ENCODE results near the gene NDST3. TPM values are rescaled to one million over a fixed set of nuclear protein-coding genes. Genes with fewer than 3 reads are reported as not detected.

Gene NDST3
- polyA plus RNA-seq, 2 donors = 0.02 TPM

- Histone ChIP-seq H3K4me1 (ENCODE audit: control insufficient read depth in 2 of 2, insufficient read depth in 2 of 2, low read length in 1 of 2) (no peaks in the 10 kb centered on the region), H3K27me3 (ENCODE audit: control insufficient read depth in 1 of 2, insufficient read depth in 2 of 2, low read length in 2 of 2) (no peaks in the 10 kb centered on the region), H3K36me3 (ENCODE audit: control insufficient read depth in 2 of 2, insufficient read depth in 2 of 2, low read length in 1 of 2) (no peaks in the 10 kb centered on the region), H3K9me3 (ENCODE audit: control insufficient read depth in 2 of 2, insufficient read depth in 1 of 2, low read depth in 1 of 2, low read length in 1 of 2) (no peaks in the 10 kb centered on the region), H3K27ac (ENCODE audit: low read depth in 2 of 2, low read length in 1 of 2) (no peak overlapping the region), H3K4me3 (ENCODE audit: low read depth in 1 of 2, low read length in 2 of 2) (no peak overlapping the region)
- 56% methylated on average over 2 of the region's 2 CpGs for WGBS, 2 donors
Observed at GRCh38 chr4:118158763-118159375, 124.6 kb downstream of the NDST3 start.

- H3K4me1 ChIP-seq (ENCODE audit: control insufficient read depth in 2 of 2, insufficient read depth in 2 of 2, low read length in 1 of 2) = no peaks in the 10 kb centered on the region
- H3K36me3 ChIP-seq (ENCODE audit: control insufficient read depth in 2 of 2, insufficient read depth in 2 of 2, low read length in 1 of 2) = no peaks in the 10 kb centered on the region
- H3K27ac ChIP-seq (ENCODE audit: low read depth in 2 of 2, low read length in 1 of 2) = no peak overlapping the region
- H3K9me3 ChIP-seq (ENCODE audit: control insufficient read depth in 2 of 2, insufficient read depth in 1 of 2, low read depth in 1 of 2, low read length in 1 of 2) = no peaks in the 10 kb centered on the region
- WGBS, 2 donors = 94 to 99% methylated on average over 1 of the region's 1 CpG
- H3K27me3 ChIP-seq (ENCODE audit: control insufficient read depth in 1 of 2, insufficient read depth in 2 of 2, low read length in 2 of 2) = no peaks in the 10 kb centered on the region
- no peak overlapping the region for H3K4me3 ChIP-seq (ENCODE audit: low read depth in 1 of 2, low read length in 2 of 2)
Observed at GRCh38 chr4:118167306-118167705, 133.0 kb downstream of the NDST3 start.

GRCh38 chr4:118171381-118171780 lies 137.1 kb downstream of the NDST3 start:
- Histone ChIP-seq H3K27me3 (ENCODE audit: control insufficient read depth in 1 of 2, insufficient read depth in 2 of 2, low read length in 2 of 2) (no peaks in the 10 kb centered on the region), H3K4me1 (ENCODE audit: control insufficient read depth in 2 of 2, insufficient read depth in 2 of 2, low read length in 1 of 2) (no peaks in the 10 kb centered on the region), H3K27ac (ENCODE audit: low read depth in 2 of 2, low read length in 1 of 2) (no peak overlapping the region), H3K4me3 (ENCODE audit: low read depth in 1 of 2, low read length in 2 of 2) (no peak overlapping the region), H3K9me3 (ENCODE audit: control insufficient read depth in 2 of 2, insufficient read depth in 1 of 2, low read depth in 1 of 2, low read length in 1 of 2) (no peaks in the 10 kb centered on the region), H3K36me3 (ENCODE audit: control insufficient read depth in 2 of 2, insufficient read depth in 2 of 2, low read length in 1 of 2) (no peaks in the 10 kb centered on the region)
- 77 to 85% methylated on average over 4 of the region's 4 CpGs for WGBS, 2 donors

- Histone ChIP-seq H3K9me3 (ENCODE audit: control insufficient read depth in 2 of 2, insufficient read depth in 1 of 2, low read depth in 1 of 2, low read length in 1 of 2) (no peaks in the 10 kb centered on the region), H3K36me3 (ENCODE audit: control insufficient read depth in 2 of 2, insufficient read depth in 2 of 2, low read length in 1 of 2) (no peaks in the 10 kb centered on the region), H3K27me3 (ENCODE audit: control insufficient read depth in 1 of 2, insufficient read depth in 2 of 2, low read length in 2 of 2) (no peaks in the 10 kb centered on the region), H3K27ac (ENCODE audit: low read depth in 2 of 2, low read length in 1 of 2) (no peak overlapping the region), H3K4me1 (ENCODE audit: control insufficient read depth in 2 of 2, insufficient read depth in 2 of 2, low read length in 1 of 2) (no peaks in the 10 kb centered on the region), H3K4me3 (ENCODE audit: low read depth in 1 of 2, low read length in 2 of 2) (no peak overlapping the region)
Observed at GRCh38 chr4:118173126-118173525, 138.8 kb downstream of the NDST3 start.

GRCh38 chr4:118173956-118174725 lies 139.9 kb downstream of the NDST3 start:
- Histone ChIP-seq H3K27ac (ENCODE audit: low read depth in 2 of 2, low read length in 1 of 2) (no peak overlapping the region), H3K36me3 (ENCODE audit: control insufficient read depth in 2 of 2, insufficient read depth in 2 of 2, low read length in 1 of 2) (no peaks in the 10 kb centered on the region), H3K27me3 (ENCODE audit: control insufficient read depth in 1 of 2, insufficient read depth in 2 of 2, low read length in 2 of 2) (no peaks in the 10 kb centered on the region), H3K4me3 (ENCODE audit: low read depth in 1 of 2, low read length in 2 of 2) (no peak overlapping the region), H3K4me1 (ENCODE audit: control insufficient read depth in 2 of 2, insufficient read depth in 2 of 2, low read length in 1 of 2) (no peaks in the 10 kb centered on the region), H3K9me3 (ENCODE audit: control insufficient read depth in 2 of 2, insufficient read depth in 1 of 2, low read depth in 1 of 2, low read length in 1 of 2) (no peaks in the 10 kb centered on the region)
- 42 to 47% methylated on average over 4 of the region's 4 CpGs for WGBS, 2 donors

GRCh38 chr4:118175506-118175905 lies 141.2 kb downstream of the NDST3 start:
- Histone ChIP-seq H3K27ac (ENCODE audit: low read depth in 2 of 2, low read length in 1 of 2) (no peak overlapping the region), H3K4me3 (ENCODE audit: low read depth in 1 of 2, low read length in 2 of 2) (no peak overlapping the region), H3K4me1 (ENCODE audit: control insufficient read depth in 2 of 2, insufficient read depth in 2 of 2, low read length in 1 of 2) (no peaks in the 10 kb centered on the region), H3K27me3 (ENCODE audit: control insufficient read depth in 1 of 2, insufficient read depth in 2 of 2, low read length in 2 of 2) (no peaks in the 10 kb centered on the region), H3K9me3 (ENCODE audit: control insufficient read depth in 2 of 2, insufficient read depth in 1 of 2, low read depth in 1 of 2, low read length in 1 of 2) (no peaks in the 10 kb centered on the region), H3K36me3 (ENCODE audit: control insufficient read depth in 2 of 2, insufficient read depth in 2 of 2, low read length in 1 of 2) (no peaks in the 10 kb centered on the region)
- WGBS, 2 donors = 58 to 68% methylated on average over 4 of the region's 4 CpGs

GRCh38 chr4:118177126-118177525 lies 142.8 kb downstream of the NDST3 start:
- Histone ChIP-seq H3K9me3 (ENCODE audit: control insufficient read depth in 2 of 2, insufficient read depth in 1 of 2, low read depth in 1 of 2, low read length in 1 of 2) (no peaks in the 10 kb centered on the region), H3K27me3 (ENCODE audit: control insufficient read depth in 1 of 2, insufficient read depth in 2 of 2, low read length in 2 of 2) (no peaks in the 10 kb centered on the region), H3K27ac (ENCODE audit: low read depth in 2 of 2, low read length in 1 of 2) (no peak overlapping the region), H3K4me3 (ENCODE audit: low read depth in 1 of 2, low read length in 2 of 2) (no peak overlapping the region), H3K4me1 (ENCODE audit: control insufficient read depth in 2 of 2, insufficient read depth in 2 of 2, low read length in 1 of 2) (no peaks in the 10 kb centered on the region), H3K36me3 (ENCODE audit: control insufficient read depth in 2 of 2, insufficient read depth in 2 of 2, low read length in 1 of 2) (no peaks in the 10 kb centered on the region)

GRCh38 chr4:118180776-118181175 lies 146.5 kb downstream of the NDST3 start:
- Histone ChIP-seq H3K4me1 (ENCODE audit: control insufficient read depth in 2 of 2, insufficient read depth in 2 of 2, low read length in 1 of 2) (no peaks in the 10 kb centered on the region), H3K36me3 (ENCODE audit: control insufficient read depth in 2 of 2, insufficient read depth in 2 of 2, low read length in 1 of 2) (no peaks in the 10 kb centered on the region), H3K9me3 (ENCODE audit: control insufficient read depth in 2 of 2, insufficient read depth in 1 of 2, low read depth in 1 of 2, low read length in 1 of 2) (no peaks in the 10 kb centered on the region), H3K27ac (ENCODE audit: low read depth in 2 of 2, low read length in 1 of 2) (no peak overlapping the region), H3K4me3 (ENCODE audit: low read depth in 1 of 2, low read length in 2 of 2) (no peak overlapping the region), H3K27me3 (ENCODE audit: control insufficient read depth in 1 of 2, insufficient read depth in 2 of 2, low read length in 2 of 2) (no peaks in the 10 kb centered on the region)
- WGBS, 2 donors = 48 to 50% methylated on average over 2 of the region's 2 CpGs

GRCh38 chr4:118190903-118191302 lies 156.6 kb downstream of the NDST3 start:
- H3K27me3 ChIP-seq (ENCODE audit: control insufficient read depth in 1 of 2, insufficient read depth in 2 of 2, low read length in 2 of 2) = no peaks in the 10 kb centered on the region
- 83 to 88% methylated on average over 2 of the region's 2 CpGs for WGBS, 2 donors
- no peak overlapping the region for H3K4me3 ChIP-seq (ENCODE audit: low read depth in 1 of 2, low read length in 2 of 2)
- no peaks in the 10 kb centered on the region for H3K4me1 ChIP-seq (ENCODE audit: control insufficient read depth in 2 of 2, insufficient read depth in 2 of 2, low read length in 1 of 2)
- H3K36me3 ChIP-seq (ENCODE audit: control insufficient read depth in 2 of 2, insufficient read depth in 2 of 2, low read length in 1 of 2) = peaks cover 0 to 3% of the 10 kb centered on the region in 2 donors
- H3K27ac ChIP-seq (ENCODE audit: low read depth in 2 of 2, low read length in 1 of 2) = no peak overlapping the region
- peaks cover 2 to 6% of the 10 kb centered on the region in 2 donors for H3K9me3 ChIP-seq (ENCODE audit: control insufficient read depth in 2 of 2, insufficient read depth in 1 of 2, low read depth in 1 of 2, low read length in 1 of 2)

- Histone ChIP-seq H3K36me3 (ENCODE audit: control insufficient read depth in 2 of 2, insufficient read depth in 2 of 2, low read length in 1 of 2) (peaks cover 0 to 3% of the 10 kb centered on the region in 2 donors), H3K27ac (ENCODE audit: low read depth in 2 of 2, low read length in 1 of 2) (no peak overlapping the region), H3K4me3 (ENCODE audit: low read depth in 1 of 2, low read length in 2 of 2) (no peak overlapping the region), H3K4me1 (ENCODE audit: control insufficient read depth in 2 of 2, insufficient read depth in 2 of 2, low read length in 1 of 2) (no peaks in the 10 kb centered on the region), H3K9me3 (ENCODE audit: control insufficient read depth in 2 of 2, insufficient read depth in 1 of 2, low read depth in 1 of 2, low read length in 1 of 2) (peaks cover 2 to 6% of the 10 kb centered on the region in 2 donors), H3K27me3 (ENCODE audit: control insufficient read depth in 1 of 2, insufficient read depth in 2 of 2, low read length in 2 of 2) (no peaks in the 10 kb centered on the region)
- WGBS, 2 donors = 80 to 86% methylated on average over 6 of the region's 6 CpGs
Observed at GRCh38 chr4:118193421-118193820, 159.1 kb downstream of the NDST3 start.

Measured in esophagus (tissue), 2 donors.